Measurements from ENCODE around the gene TSHR. TPM values are rescaled to one million over a fixed set of nuclear protein-coding genes. Genes with fewer than 3 reads are reported as not detected.

Gene TSHR
- total and polyA plus RNA-seq, 2 experiments from 2014 or later = 0.59 to 0.78 TPM

DNA sequence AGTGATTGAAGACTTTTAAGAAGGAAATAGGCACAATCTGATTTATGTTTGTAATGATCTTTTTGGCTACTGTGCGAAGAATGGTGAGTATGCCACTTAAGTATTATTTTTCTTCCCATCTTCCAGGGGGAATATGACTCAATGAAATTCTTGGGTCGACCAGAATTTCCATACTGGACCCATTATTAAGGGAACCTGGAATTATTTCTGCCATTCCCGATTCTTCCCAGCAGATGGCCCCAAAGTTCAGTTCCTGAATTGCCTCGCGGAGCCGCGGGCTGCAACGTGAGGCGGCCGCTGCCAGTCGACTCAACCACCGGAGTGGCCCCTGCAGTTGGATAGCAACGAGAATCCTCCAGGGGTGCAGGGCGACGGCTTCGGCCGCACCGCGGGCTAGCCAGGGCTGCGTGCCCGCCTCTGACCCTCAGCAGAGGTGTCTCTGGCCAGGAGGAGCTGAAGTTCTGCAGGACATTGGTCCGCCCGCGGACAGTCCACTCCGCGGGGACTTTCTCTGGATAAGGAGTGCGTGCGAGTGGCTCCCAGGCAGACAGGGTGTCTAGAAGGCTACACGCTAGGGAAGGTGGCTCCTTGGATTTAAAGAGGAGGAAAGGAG lies 628 bp upstream of the TSHR start:
- Histone ChIP-seq H3K36me3 (ENCODE audit: insufficient read depth) (no peaks in the 10 kb centered on the region), H3K4me1 (ENCODE audit: insufficient read depth) (no peaks in the 10 kb centered on the region; the same call in 1 of the 2 replicates), H3K79me2 (replicated peaks; ENCODE audit: insufficient read depth) (no peaks in the 10 kb centered on the region), H3F3A (replicated peaks; ENCODE audit: low read depth) (no peaks in the 10 kb centered on the region), H2AFZ (0 out of 2 replicates have a peak overlapping the region, but pooled peaks have one; percentile 86), H3K4me3 (peak overlapping the region; percentile 64), H3K27me3 (ENCODE audit: insufficient read depth) (peaks cover 22% of the 10 kb centered on the region), H3K4me2 (peak overlapping the region; percentile 83), H3K27ac (ENCODE audit: low read depth) (no peak overlapping the region), H4K20me1 (replicated peaks; ENCODE audit: insufficient read depth) (no peaks in the 10 kb centered on the region), H3K9me2 (ENCODE audit: insufficient read depth) (no peaks in the 10 kb centered on the region)
- TF ChIP-seq, protein P1, sequence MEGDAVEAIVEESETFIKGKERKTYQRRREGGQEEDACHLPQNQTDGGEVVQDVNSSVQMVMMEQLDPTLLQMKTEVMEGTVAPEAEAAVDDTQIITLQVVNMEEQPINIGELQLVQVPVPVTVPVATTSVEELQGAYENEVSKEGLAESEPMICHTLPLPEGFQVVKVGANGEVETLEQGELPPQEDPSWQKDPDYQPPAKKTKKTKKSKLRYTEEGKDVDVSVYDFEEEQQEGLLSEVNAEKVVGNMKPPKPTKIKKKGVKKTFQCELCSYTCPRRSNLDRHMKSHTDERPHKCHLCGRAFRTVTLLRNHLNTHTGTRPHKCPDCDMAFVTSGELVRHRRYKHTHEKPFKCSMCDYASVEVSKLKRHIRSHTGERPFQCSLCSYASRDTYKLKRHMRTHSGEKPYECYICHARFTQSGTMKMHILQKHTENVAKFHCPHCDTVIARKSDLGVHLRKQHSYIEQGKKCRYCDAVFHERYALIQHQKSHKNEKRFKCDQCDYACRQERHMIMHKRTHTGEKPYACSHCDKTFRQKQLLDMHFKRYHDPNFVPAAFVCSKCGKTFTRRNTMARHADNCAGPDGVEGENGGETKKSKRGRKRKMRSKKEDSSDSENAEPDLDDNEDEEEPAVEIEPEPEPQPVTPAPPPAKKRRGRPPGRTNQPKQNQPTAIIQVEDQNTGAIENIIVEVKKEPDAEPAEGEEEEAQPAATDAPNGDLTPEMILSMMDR (conservative IDR thresholded peaks at IDR 0.05; ENCODE audit: low read depth in 2 of 2) = peak; percentile 81 to 84
- TF ChIP-seq, protein P2, sequence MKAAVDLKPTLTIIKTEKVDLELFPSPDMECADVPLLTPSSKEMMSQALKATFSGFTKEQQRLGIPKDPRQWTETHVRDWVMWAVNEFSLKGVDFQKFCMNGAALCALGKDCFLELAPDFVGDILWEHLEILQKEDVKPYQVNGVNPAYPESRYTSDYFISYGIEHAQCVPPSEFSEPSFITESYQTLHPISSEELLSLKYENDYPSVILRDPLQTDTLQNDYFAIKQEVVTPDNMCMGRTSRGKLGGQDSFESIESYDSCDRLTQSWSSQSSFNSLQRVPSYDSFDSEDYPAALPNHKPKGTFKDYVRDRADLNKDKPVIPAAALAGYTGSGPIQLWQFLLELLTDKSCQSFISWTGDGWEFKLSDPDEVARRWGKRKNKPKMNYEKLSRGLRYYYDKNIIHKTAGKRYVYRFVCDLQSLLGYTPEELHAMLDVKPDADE (IDR thresholded peaks at IDR 0.05) = no peak
- H3K9me3 Mint-ChIP-seq = no peaks in the 10 kb centered on the region
- H3K36me3 Mint-ChIP-seq (ENCODE audit: low read depth) = no peaks in the 10 kb centered on the region
- peak; percentile 98 for ATAC-seq
- DNase-seq (ENCODE audit: low spot score) = peak; percentile 93
- H3K4me3 Mint-ChIP-seq = peak overlapping the region; percentile 81
- peaks cover 15% of the 10 kb centered on the region for H3K27me3 Mint-ChIP-seq (ENCODE audit: insufficient read depth, low read depth, poor library complexity)
- H3K4me1 Mint-ChIP-seq = peaks cover 8% of the 10 kb centered on the region
- no peak overlapping the region for H3K27ac Mint-ChIP-seq

- H3K27ac ChIP-seq (ENCODE audit: low read depth) = no peak overlapping the region
- H3K36me3 Mint-ChIP-seq (ENCODE audit: low read depth) = no peaks in the 10 kb centered on the region
- peak overlapping the region; percentile 83 for H3K4me2 ChIP-seq
- H2AFZ ChIP-seq = peak overlapping the region; percentile 97
- H3K9me2 ChIP-seq (ENCODE audit: insufficient read depth) = no peaks in the 10 kb centered on the region
- DNase-seq (ENCODE audit: low spot score) (no peak), ATAC-seq (no peak)
- H3K27me3 ChIP-seq (ENCODE audit: insufficient read depth) = peaks cover 22% of the 10 kb centered on the region
- H3K4me3 ChIP-seq = peak overlapping the region; percentile 64; the same call in 1 of the 2 replicates
- no peaks in the 10 kb centered on the region for H3K36me3 ChIP-seq (ENCODE audit: insufficient read depth)
- H3K4me3 Mint-ChIP-seq = peak overlapping the region; percentile 33; the same call in 1 of the 3 replicates
- H3K4me1 Mint-ChIP-seq = peaks cover 13% of the 10 kb centered on the region
- H3K27ac Mint-ChIP-seq = no peak overlapping the region
- H3K9me3 Mint-ChIP-seq = no peaks in the 10 kb centered on the region
- H4K20me1 ChIP-seq (replicated peaks; ENCODE audit: insufficient read depth) = no peaks in the 10 kb centered on the region
- no peaks in the 10 kb centered on the region for H3K79me2 ChIP-seq (replicated peaks; ENCODE audit: insufficient read depth)
- peaks cover 15% of the 10 kb centered on the region for H3K27me3 Mint-ChIP-seq (ENCODE audit: insufficient read depth, low read depth, poor library complexity)
- no peaks in the 10 kb centered on the region for H3F3A ChIP-seq (replicated peaks; ENCODE audit: low read depth)
- no peaks in the 10 kb centered on the region; the same call in 1 of the 2 replicates for H3K4me1 ChIP-seq (ENCODE audit: insufficient read depth)
- TF ChIP-seq, protein P2 (IDR thresholded peaks at IDR 0.05) = no peak
- TF ChIP-seq ZNF331 (CRISPR knock-in tag; IDR thresholded peaks at IDR 0.05; ENCODE audit: low read depth) = no peak
- TF ChIP-seq, protein P3, sequence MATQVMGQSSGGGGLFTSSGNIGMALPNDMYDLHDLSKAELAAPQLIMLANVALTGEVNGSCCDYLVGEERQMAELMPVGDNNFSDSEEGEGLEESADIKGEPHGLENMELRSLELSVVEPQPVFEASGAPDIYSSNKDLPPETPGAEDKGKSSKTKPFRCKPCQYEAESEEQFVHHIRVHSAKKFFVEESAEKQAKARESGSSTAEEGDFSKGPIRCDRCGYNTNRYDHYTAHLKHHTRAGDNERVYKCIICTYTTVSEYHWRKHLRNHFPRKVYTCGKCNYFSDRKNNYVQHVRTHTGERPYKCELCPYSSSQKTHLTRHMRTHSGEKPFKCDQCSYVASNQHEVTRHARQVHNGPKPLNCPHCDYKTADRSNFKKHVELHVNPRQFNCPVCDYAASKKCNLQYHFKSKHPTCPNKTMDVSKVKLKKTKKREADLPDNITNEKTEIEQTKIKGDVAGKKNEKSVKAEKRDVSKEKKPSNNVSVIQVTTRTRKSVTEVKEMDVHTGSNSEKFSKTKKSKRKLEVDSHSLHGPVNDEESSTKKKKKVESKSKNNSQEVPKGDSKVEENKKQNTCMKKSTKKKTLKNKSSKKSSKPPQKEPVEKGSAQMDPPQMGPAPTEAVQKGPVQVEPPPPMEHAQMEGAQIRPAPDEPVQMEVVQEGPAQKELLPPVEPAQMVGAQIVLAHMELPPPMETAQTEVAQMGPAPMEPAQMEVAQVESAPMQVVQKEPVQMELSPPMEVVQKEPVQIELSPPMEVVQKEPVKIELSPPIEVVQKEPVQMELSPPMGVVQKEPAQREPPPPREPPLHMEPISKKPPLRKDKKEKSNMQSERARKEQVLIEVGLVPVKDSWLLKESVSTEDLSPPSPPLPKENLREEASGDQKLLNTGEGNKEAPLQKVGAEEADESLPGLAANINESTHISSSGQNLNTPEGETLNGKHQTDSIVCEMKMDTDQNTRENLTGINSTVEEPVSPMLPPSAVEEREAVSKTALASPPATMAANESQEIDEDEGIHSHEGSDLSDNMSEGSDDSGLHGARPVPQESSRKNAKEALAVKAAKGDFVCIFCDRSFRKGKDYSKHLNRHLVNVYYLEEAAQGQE (IDR thresholded peaks at IDR 0.05; ENCODE audit: unreplicated experiment) = no peak
- TF ChIP-seq NANOG (IDR thresholded peaks at IDR 0.05; ENCODE audit: borderline replicate concordance) = no peak
- TF ChIP-seq EZH2phosphoT487 (IDR thresholded peaks at IDR 0.05; ENCODE audit: unreplicated experiment) = no peak
- no peak for TF ChIP-seq STAT1 (IDR thresholded peaks at IDR 0.05; ENCODE audit: unreplicated experiment)
- TF ChIP-seq, protein P1 (conservative IDR thresholded peaks at IDR 0.05; ENCODE audit: low read depth in 2 of 2) = no peak
Observed at GRCh38 chr14:80956102-80956501, 681 bp downstream of the TSHR start.
